AG09309 (cell line): ENCODE measurements around the gene MS4A4A.

ENCODE experiments used
- DNase-seq: peaks from one replicate; pipeline ENCODE4 v3.0.0-alpha.2; 2010; ENCODE audit warnings: low read depth
- H3K4me3 ChIP-seq: 2 replicates; pipeline ENCODE4 v1.5.1; 2011; ENCODE audit warnings: mild to moderate bottlenecking, low read depth, low read length, moderate library complexity; ENCODE audit not compliant: control insufficient read depth
- CTCF ChIP-seq: IDR thresholded peaks from 2 replicates; pipeline ENCODE4 v1.5.1; 2011; ENCODE audit warnings: mild to moderate bottlenecking, low read depth, low read length, inconsistent platforms; ENCODE audit not compliant: insufficient read depth, control insufficient read depth; ENCODE audit errors: missing control alignments

The MS4A4A gene

GRCh38 chr11:60344146-60344545, 63.7 kb downstream of the MS4A4A start:
- no peak for TF ChIP-seq CTCF
- H3K4me3 ChIP-seq, result no peak overlapping the region
- DNase-seq, result no peak

GRCh38 chr11:60345489-60345888, 65.0 kb downstream of the MS4A4A start:
- TF ChIP-seq CTCF, result no peak

GRCh38 chr11:60347084-60347797, 66.8 kb downstream of the MS4A4A start:
- H3K4me3 ChIP-seq, result no peak overlapping the region
- DNase-seq, result no peak
- TF ChIP-seq CTCF, result no peak

More at GRCh38 chr11:60345489-60345888, 65.0 kb downstream of the MS4A4A start:
- H3K4me3 ChIP-seq, result no peak overlapping the region
- DNase-seq, result no peak

GRCh38 chr11:60348116-60348515, 67.7 kb downstream of the MS4A4A start:
- H3K4me3 ChIP-seq, result no peak overlapping the region
- no peak for DNase-seq
- no peak for TF ChIP-seq CTCF

- no peak for TF ChIP-seq CTCF
- no peak overlapping the region for H3K4me3 ChIP-seq
- no peak for DNase-seq
Measured at GRCh38 chr11:60349990-60350389, 69.5 kb downstream of the MS4A4A start.

- no peak for DNase-seq
- H3K4me3 ChIP-seq, result no peak overlapping the region
- TF ChIP-seq CTCF, result no peak
Measured at GRCh38 chr11:60357771-60358170, 77.3 kb downstream of the MS4A4A start.
